Suprapubic skin (tissue), 4 donors: ENCODE results near the gene SYT12. TPM values are rescaled to one million over a fixed set of nuclear protein-coding genes. Genes with fewer than 3 reads are reported as not detected.

Experiments used
- DNase-seq, 2 donors: peaks; one replicate each; pipeline ENCODE4 v3.0.0-alpha.2; 2019; ENCODE audit warnings: low spot score in 2 of 2
- H3K27ac ChIP-seq: fragments of 200-600 bp; sonication (generic); one replicate; pipeline ENCODE4 v1.5.1; 2019
- H3K27me3 ChIP-seq: fragments of 200-600 bp; sonication (generic); one replicate; pipeline ENCODE4 v1.5.1; 2019
- H3K36me3 ChIP-seq: fragments of 200-600 bp; sonication (generic); one replicate; pipeline ENCODE4 v1.5.1; 2019
- H3K4me1 ChIP-seq: fragments of 200-600 bp; sonication (generic); one replicate; pipeline ENCODE4 v1.5.1; 2019
- H3K4me3 ChIP-seq: fragments of 200-600 bp; sonication (generic); one replicate; pipeline ENCODE4 v1.5.1; 2019; ENCODE audit warnings: mild to moderate bottlenecking
- H3K9me3 ChIP-seq: fragments of 200-600 bp; sonication (generic); one replicate; pipeline ENCODE4 v1.5.1; 2019
- EP300 ChIP-seq: sonication (generic); formaldehyde crosslinking; IDR thresholded peaks from one replicate; pipeline ENCODE4 v1.6.1; 2017; ENCODE audit warnings: antibody characterized with exemption
- POLR2A ChIP-seq, 2 donors: fragments of 450-650 bp; IDR thresholded peaks; one replicate each; pipeline ENCODE4 v1.6.1; 2017; ENCODE audit warnings: antibody characterized with exemption in 2 of 2, mild to moderate bottlenecking in 2 of 2, moderate library complexity in 2 of 2
- POLR2AphosphoS5 ChIP-seq, 3 donors: sonication (generic); formaldehyde crosslinking; IDR thresholded peaks; one replicate each; pipeline ENCODE4 v1.6.1; 2017; ENCODE audit warnings: antibody characterized with exemption in 3 of 3
- WGBS: methylation state at CpG from one replicate; pipeline ENCODE4 v1.1.5; 2018; 5-methylcytosine and 5-hydroxymethylcytosine counted together
- total RNA-seq, 4 donors: library from RNA; depleted of rRNA; stranded (reverse); fragments of >200 nt; gene quantifications; one replicate each; pipeline ENCODE4 v1.1.0, GENCODE V29; 2016
- TF ChIP-seq, protein P1 (sequence below), 2 donors: fragments of 200-600 bp in 1 of 2; fragments of 450-650 bp in 1 of 2; sonication (generic) in 1 of 2; IDR thresholded peaks; one replicate each; pipeline ENCODE4 v1.5.1; 2016 to 2019; ENCODE audit warnings: antibody characterized with exemption in 2 of 2, mild to moderate bottlenecking in 1 of 2, moderate library complexity in 1 of 2

SYT12 gene
- total RNA-seq, 4 donors from 2014 or later: 0.38 to 1.1 (median 0.53) TPM

DNA sequence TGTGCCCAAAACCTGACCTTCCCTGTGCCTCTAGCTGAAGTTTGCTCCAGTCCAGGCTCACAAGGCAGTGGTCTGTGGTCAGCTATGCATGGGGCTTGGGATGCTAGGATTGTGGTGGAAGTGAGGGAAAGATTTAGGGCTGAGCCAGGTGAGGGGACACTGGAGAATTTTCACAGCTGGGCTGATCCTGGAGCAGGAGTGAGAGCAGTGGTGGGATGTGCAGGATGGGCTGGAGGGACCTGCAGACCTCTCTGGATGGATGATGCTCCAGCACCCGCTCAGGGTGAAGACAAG lies 72.2 kb downstream of the SYT12 start:
- TF ChIP-seq, protein P1, sequence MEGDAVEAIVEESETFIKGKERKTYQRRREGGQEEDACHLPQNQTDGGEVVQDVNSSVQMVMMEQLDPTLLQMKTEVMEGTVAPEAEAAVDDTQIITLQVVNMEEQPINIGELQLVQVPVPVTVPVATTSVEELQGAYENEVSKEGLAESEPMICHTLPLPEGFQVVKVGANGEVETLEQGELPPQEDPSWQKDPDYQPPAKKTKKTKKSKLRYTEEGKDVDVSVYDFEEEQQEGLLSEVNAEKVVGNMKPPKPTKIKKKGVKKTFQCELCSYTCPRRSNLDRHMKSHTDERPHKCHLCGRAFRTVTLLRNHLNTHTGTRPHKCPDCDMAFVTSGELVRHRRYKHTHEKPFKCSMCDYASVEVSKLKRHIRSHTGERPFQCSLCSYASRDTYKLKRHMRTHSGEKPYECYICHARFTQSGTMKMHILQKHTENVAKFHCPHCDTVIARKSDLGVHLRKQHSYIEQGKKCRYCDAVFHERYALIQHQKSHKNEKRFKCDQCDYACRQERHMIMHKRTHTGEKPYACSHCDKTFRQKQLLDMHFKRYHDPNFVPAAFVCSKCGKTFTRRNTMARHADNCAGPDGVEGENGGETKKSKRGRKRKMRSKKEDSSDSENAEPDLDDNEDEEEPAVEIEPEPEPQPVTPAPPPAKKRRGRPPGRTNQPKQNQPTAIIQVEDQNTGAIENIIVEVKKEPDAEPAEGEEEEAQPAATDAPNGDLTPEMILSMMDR (IDR thresholded peaks at IDR 0.05): no peak
- TF ChIP-seq EP300 (no peak), POLR2AphosphoS5 (IDR thresholded peaks at IDR 0.05) (no peak), POLR2A (IDR thresholded peaks at IDR 0.05) (no peak)
- Histone ChIP-seq H3K9me3 (no peaks in the 10 kb centered on the region), H3K36me3 (no peaks in the 10 kb centered on the region), H3K27ac (no peak overlapping the region), H3K27me3 (peaks cover 3% of the 10 kb centered on the region), H3K4me1 (no peaks in the 10 kb centered on the region), H3K4me3 (no peak overlapping the region)
- 60% methylated on average over 1 of the region's 1 CpG for WGBS
- no peak for DNase-seq

- no peaks in the 10 kb centered on the region for H3K36me3 ChIP-seq
- H3K4me1 ChIP-seq: no peaks in the 10 kb centered on the region
- 69% methylated on average over 6 of the region's 6 CpGs for WGBS
- H3K4me3 ChIP-seq: no peak overlapping the region
- H3K27ac ChIP-seq: no peak overlapping the region
- no peak for DNase-seq
- no peaks in the 10 kb centered on the region for H3K27me3 ChIP-seq
- no peaks in the 10 kb centered on the region for H3K9me3 ChIP-seq
- TF ChIP-seq, protein P1 (IDR thresholded peaks at IDR 0.05): no peak
- TF ChIP-seq POLR2AphosphoS5 (IDR thresholded peaks at IDR 0.05): no peak
- no peak for TF ChIP-seq POLR2A (IDR thresholded peaks at IDR 0.05)
- TF ChIP-seq EP300: no peak
Observed at GRCh38 chr11:67098799-67099429, 76.0 kb downstream of the SYT12 start.

DNA sequence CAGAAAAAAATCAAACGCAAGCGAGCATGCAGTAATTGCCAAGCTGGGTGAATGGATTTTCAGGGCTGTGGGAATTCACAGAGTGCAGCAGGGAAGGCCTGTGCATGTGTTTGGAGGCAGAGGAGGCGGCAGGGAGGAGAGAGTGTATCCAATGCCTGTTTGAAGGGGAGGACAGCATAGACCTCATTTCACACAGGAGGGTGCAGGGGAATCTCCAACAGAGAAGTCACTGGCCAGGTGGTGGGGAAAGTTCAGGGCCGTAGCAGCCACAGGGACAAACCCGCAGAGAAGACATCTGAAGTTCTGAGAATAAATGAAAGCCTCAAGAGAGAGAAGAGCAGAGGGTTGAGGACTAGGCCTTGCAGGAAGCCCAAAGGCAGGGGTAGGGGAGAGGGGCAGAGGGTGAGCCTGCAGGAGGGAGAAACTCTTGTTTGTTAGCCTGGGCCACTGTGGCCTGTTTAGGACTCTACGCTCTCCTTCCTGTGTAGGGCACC lies 76.9 kb downstream of the SYT12 start:
- WGBS: 89% methylated on average over 6 of the region's 6 CpGs
- H3K36me3 ChIP-seq: no peaks in the 10 kb centered on the region
- no peak overlapping the region for H3K27ac ChIP-seq
- DNase-seq: no peak
- no peak overlapping the region for H3K4me3 ChIP-seq
- no peaks in the 10 kb centered on the region for H3K9me3 ChIP-seq
- H3K4me1 ChIP-seq: no peaks in the 10 kb centered on the region
- no peak for TF ChIP-seq POLR2AphosphoS5 (IDR thresholded peaks at IDR 0.05)
- no peak for TF ChIP-seq POLR2A (IDR thresholded peaks at IDR 0.05)
- no peak for TF ChIP-seq EP300
- TF ChIP-seq, protein P1 (IDR thresholded peaks at IDR 0.05): no peak
- no peaks in the 10 kb centered on the region for H3K27me3 ChIP-seq

Other genes with a start within 250 kb of the SYT12 start
- gene RCE1, start 179.7 kb upstream of the SYT12 start, total RNA-seq: 10 to 100 TPM; 32.2 to 54.4 (median 42.8) TPM
- 1 to 10 TPM; 6.0 to 8.5 (median 8.3) TPM for gene LRFN4, start 166.1 kb upstream of the SYT12 start, total RNA-seq
- gene PC, start 64.8 kb upstream of the SYT12 start, total RNA-seq: 10 to 100 TPM; 10.8 to 25.4 (median 13.9) TPM
- gene C11orf86, start 47.8 kb upstream of the SYT12 start, total RNA-seq: not detected
- gene RHOD, start 33.7 kb downstream of the SYT12 start, total RNA-seq: 10 to 100 TPM; 25.1 to 95.5 (median 65.9) TPM
- 100 to 1,000 TPM in 1 of 4 donors, 10 to 100 TPM in 3; 76.0 to 142 (median 84.8) TPM for gene KDM2A, start 96.1 kb downstream of the SYT12 start, total RNA-seq
- gene GRK2, start 243.3 kb downstream of the SYT12 start, total RNA-seq: 100 to 1,000 TPM in 2 of 4 donors, 10 to 100 TPM in 2; 84.3 to 157 (median 105) TPM